Activated CD8-positive, alpha-beta memory T cell treated with anti-CD3 and anti-CD28 coated beads, Interleukin-2, amount 50 U/mL, for 48 hours (primary cell): Measurements from ENCODE around the gene RAB4A.
A peak's percentile ranks its signal among the peaks of the same experiment; 100 is the strongest.

Experiments
- DNase-seq: peaks from one replicate; pipeline ENCODE4 v3.0.0-alpha.2; 2020

The RAB4A gene

DNA sequence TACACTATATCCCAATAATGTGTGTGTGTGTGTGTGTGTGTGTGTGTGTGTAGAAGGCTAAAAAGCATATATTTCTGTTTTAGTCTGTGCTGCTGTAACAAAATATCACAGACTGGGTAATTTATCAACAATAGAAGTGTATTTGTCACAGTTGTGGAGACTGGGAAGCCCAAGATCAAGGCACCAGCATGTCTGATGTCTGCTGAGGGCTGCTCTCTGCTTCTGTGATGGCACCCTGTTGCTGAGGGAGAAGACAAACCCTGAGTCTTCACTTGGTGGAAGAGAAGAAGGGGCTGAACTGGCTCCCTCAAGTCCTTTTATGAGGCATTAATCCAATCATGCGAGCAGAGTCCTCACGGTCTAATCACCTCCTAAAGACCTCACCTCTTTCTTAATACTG, 23.0 kb upstream of the RAB4A start:
- DNase-seq = peak; percentile 12

DNA sequence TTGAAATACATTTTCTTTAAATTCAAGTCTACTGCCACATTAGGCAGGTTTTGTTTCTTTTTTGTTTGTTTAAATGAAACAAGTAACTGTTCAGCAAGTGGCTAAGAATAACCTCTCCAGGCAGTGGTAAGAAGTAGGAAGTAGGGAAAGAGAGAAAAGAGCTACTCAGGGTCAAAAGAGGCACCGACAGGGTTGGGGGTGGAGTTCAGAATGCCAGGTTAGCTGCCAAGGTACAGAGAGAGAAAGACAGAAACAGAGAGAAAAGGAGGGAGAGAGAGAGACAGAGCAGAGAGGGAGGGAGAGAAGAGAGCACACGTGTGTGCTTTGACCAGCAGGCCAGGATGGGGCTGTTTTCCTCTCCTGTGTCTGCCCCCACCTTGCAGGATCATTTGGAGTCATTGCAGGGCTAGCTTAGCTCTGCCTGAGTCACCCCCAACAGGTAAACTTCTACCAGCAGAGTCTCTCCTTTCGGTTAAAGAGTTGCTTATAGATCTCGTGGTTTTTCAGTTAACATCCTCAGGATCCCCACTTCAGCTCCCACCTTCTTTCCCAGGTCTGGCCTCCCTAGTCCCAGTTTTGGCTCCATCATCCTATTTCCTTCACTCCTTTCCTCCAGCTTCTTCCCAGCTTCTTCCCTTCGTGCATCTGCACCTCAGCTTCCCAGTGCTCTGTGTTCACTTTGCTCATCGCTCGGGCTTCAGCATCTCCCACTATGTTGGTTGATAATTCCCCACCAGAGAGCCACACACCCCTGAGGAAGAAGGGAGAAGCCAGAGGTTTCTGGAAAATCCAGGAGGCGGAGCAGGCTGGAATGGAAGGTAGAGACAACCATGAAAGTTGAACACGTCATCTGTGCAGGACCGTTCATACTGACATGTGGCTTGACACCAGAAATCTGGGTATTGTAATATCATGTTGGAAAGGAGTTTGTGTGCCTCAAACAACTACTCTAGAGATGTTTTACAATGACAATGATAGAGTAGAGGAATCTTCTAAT, 21.8 kb upstream of the RAB4A start:
- peak; percentile 42 for DNase-seq

GRCh38 chr1:229249854-229250644, 20.9 kb upstream of the RAB4A start:
- peak; percentile 20 for DNase-seq

DNA sequence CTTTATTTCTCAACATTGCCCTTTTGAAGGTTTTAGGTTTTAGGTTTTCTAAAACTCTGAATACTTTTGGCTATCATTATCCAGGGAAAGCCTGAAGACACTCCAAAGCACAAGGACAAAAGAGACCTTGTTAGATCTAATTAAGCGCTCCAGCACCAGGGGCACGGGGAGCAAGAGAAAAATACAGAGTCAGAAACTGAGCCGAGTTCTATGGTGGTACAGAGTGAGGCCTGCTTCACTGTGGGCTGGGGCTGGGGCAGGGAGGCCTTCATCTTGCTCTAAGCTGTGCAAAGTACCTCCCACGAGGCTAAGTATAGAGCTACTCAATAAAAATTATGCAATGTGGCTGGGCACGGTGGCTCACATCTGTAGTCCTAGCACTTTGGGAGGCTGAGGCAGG, 19.7 kb upstream of the RAB4A start:
- DNase-seq = peak; percentile 44

GRCh38 chr1:229252228-229252984, 18.5 kb upstream of the RAB4A start:
- peak; percentile 35 for DNase-seq

GRCh38 chr1:229253151-229253974, 17.5 kb upstream of the RAB4A start:
- peak; percentile 47 for DNase-seq

- peak; percentile 25 for DNase-seq
Measured at GRCh38 chr1:229254910-229255541, 15.9 kb upstream of the RAB4A start.

DNA sequence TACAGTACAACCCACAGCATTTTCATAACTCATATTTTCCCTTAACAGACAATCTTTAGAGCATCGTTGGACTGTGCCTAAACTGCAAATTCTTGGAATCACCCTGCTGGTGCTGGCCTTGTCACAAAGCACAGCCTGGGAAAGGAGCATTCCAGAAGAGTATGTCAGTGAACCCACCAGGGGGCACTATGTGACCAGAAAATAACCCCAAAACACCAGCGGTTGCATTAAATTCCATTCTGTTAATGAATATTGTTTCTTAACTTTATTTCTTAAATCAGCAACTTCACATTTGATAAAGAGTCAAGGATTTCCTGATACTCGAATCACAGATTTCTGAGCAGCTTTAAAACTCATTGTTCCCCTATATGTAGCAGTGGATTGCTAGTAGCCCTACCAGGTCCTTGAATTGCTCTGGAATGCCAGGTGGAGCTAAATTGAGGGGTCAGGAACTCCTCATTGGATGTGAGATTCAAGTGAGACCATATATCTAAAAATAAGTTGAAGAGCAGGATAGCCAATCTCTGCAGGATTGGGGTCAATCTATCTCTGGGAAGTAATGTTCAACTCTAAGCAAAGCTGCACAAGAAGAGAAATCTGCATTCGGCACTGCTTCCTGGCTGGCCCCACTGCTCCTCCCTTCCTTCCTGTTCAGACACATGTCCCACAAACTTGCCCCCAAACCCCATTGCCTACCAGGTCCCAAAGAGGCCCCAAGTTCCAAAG, 12.7 kb upstream of the RAB4A start:
- peak; percentile 70 for DNase-seq

DNA sequence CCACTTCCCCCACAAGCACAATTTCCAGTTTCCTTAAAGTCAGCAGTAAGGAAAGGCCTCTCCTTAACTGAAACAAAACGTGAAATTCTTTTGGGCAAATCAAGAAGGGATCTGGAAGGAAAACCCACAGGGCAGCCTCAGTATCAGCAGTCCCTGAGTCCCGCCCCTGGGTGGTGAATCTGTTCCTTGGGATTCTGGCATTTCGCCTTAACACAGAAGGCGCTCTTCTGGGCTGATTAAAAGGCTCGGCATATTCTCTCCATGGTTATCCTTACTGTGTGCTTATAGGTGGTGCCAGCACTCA, 12.2 kb upstream of the RAB4A start:
- DNase-seq = no peak

- DNase-seq = no peak
Measured at GRCh38 chr1:229260297-229260696, 10.6 kb upstream of the RAB4A start.

GRCh38 chr1:229262239-229262638, 8.7 kb upstream of the RAB4A start:
- DNase-seq = no peak

DNA sequence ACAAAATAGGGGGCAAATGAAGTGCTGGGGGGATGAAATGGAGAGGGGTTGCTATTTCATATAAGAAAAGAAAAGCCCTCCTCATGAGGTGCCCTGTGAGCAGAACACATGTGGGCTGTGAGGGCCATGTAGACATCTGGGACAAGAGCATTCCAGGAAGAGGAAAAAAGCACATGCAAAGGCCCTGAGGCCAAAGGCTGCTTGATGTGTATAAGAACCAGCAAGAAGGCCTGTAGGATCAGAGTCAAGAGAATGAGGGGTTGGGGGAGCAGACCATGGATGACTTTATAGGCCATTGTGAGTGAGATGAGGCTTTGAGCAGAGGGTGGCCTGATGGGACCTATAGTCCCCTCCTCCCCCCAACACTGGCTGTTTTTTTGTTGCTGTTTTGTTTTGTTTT, 7.7 kb upstream of the RAB4A start:
- DNase-seq = no peak

- no peak for DNase-seq
Measured at GRCh38 chr1:229264068-229264467, 6.8 kb upstream of the RAB4A start.

DNA sequence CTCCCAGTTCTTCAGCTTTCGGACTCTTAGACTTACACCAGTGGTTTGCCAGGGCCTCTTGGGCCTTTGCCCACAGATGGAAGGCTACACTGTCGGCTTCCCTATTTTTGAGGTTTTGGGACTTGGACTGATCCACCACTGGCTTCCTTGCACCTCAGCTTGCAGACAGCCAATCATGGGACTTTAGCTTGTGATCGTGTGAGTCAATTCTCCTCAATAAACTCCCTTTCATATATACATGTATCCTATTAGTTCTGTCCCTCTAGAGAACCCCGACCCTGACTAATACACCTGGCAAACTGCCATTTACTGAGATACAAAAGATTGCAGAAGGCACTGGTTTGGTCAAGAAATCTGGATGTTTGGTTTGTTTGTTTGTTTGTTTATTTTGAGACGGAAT, 6.4 kb upstream of the RAB4A start:
- no peak for DNase-seq

DNA sequence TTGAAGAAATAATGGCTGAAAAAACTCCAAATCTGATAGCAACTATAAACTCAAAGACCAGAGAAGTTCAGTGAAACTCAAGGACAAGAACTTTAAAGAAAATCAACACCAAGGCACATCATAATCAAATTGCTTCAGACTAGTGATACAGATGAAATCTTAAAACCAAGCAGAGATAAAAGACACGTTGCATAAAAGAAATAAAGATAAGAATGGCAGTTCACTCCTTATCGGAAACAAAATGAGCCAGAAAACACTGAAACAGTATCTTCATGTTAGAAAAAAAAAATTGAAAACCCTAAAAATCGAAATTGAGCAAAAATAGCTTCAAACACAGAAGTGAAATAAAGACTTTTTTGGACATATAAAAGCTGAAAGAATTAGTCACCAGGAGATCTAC, 4.6 kb upstream of the RAB4A start:
- DNase-seq = no peak

DNA sequence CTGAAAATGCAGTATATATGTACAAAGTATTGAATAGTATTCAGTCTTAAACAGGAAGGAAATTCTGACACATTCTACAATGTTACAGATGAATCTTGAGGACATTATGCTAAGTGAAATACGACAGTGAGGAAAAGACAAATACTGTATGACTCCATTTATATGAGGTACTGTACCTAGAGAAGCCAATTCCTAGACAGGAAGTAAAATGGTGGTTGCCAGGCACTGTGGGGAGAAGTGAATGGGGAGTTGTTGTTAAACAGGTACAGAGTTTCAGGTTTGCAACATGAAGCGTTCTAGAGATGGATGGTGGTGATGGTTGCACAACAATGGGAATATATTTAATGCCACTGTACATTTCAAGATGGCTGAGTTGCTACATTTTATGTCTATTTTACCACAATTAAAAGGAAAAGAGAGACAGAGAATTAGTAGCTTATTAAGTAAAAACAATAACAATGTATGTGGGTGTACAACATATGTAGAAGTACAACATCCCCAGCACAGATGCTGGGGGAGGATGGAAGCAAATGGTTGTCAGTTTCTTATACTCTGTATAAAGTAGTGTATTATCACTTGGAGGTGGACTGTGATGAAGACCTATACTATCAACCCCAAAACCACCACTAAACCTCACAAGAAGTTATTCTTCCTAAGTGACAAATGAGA, 3.9 kb upstream of the RAB4A start:
- no peak for DNase-seq

DNA sequence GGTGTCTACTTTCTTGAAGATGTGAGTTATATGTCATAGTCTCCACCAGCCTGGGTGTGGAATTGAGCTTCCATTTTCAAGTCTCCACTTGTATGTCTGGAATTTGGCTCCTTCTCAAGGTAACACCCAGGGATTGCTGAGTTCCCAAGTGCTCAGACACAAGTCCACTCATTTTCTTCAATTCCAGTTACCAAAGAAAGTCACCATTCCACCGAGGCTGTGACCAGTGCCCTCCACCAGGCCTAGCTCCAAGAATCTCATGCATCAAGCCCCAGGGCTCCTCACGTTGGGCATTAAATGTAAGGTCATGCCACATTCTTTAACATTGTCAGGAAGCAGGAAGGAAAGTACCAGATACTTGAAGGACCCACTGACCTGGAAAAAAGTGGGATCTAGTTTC, 2.4 kb upstream of the RAB4A start:
- no peak for DNase-seq

- DNase-seq = no peak
Measured at GRCh38 chr1:229271448-229272159, 693 bp downstream of the RAB4A start.

- no peak for DNase-seq
Measured at GRCh38 chr1:229272164-229273158, 1.6 kb downstream of the RAB4A start.
